GM18511 (cell line): ENCODE data around the gene PKP2.

Source experiments
- ATAC-seq: cut with Tn5 transposase; IDR thresholded peaks from one replicate; pipeline ENCODE4 v1.9.1; 2021; ENCODE audit warnings: mild to moderate bottlenecking, moderate library complexity; ENCODE audit not compliant: unreplicated experiment

PKP2 gene

GRCh38 chr12:32819424-32819823 lies 77.2 kb downstream of the PKP2 start:
- ATAC-seq = no peak

DNA sequence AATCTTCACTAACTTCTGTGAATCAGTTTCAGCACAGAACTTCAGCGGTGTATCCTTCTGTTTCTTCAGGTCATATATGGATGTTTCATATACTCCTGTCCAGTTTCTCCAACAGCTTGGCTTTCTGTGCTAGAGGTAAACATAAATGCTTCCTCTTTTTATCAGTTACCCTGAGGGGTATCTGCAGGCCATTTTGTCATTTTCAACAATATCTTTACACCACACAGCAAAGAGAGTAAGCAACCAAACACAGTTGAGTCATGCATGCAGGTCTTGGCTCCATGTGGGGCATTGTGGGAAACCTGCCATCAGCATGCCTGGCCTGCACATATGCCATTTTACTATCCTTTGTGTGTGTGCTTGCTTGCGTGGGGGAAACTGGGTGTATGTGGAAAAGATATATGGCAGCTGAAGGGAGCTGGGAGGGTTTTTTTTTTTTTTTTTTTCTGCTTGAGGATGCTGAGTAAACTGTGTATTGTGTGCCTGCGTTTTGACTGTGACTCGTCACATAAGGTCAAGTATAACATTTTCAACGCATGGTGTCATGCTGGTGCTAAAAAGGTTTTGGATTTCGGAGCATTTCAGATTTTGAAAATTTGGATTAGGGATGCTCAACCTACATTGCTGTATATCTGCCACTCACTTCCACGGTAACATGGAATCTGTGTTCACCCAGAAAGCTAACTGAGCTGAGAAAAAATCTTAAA lies 84.7 kb downstream of the PKP2 start:
- no peak for ATAC-seq

- no peak for ATAC-seq
These were observed 86.7 kb downstream of the PKP2 start for GRCh38 chr12:32809846-32810245.

GRCh38 chr12:32809196-32809595 lies 87.4 kb downstream of the PKP2 start:
- ATAC-seq = no peak

DNA sequence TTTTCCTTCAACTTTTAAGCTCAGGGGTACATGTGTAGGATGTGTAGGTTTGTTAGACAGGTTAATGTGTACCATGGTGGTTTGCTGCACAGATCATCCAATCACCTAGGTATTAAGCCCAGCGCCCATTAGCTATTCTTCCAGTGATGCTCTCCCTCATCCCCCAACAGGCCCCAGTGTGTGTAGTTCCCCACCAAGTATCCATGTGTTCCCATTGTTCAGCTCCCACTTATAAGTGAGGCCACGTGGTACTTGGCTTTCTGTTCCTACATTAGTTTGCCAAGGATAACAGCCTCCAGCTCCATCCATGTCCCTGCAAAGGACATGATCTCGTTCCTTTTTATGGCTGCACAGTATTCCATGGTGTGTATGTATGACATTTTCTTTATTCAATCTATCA lies 92.3 kb downstream of the PKP2 start:
- no peak for ATAC-seq

- no peak for ATAC-seq
These were observed 95.2 kb downstream of the PKP2 start for GRCh38 chr12:32801269-32801980.

- no peak for ATAC-seq
These were observed 102.3 kb downstream of the PKP2 start for GRCh38 chr12:32794281-32794680.

- no peak for ATAC-seq
These were observed 106.7 kb downstream of the PKP2 start for GRCh38 chr12:32789916-32790315.

- no peak for ATAC-seq
These were observed 107.1 kb downstream of the PKP2 start for GRCh38 chr12:32789446-32789845.

DNA sequence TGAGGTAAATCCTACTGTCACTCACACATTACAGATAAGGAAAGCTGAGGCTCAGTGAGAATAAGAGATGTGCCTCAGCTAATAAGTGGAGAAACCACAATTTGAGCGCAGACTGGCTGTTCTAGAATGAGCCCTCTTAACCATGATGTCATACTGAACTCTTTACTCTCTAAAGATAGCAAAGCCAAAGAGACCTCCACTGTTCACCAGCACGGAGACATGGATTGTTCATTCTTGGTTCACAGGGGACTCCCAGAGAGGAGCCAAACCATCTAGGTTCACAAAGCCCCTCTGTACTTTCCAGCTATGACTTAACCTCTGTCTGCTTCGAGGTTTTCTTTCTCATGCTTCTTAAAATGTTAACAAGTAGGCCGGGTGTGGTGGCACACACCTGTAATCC lies 108.2 kb downstream of the PKP2 start:
- no peak for ATAC-seq

- no peak for ATAC-seq
These were observed 111.0 kb downstream of the PKP2 start for GRCh38 chr12:32785557-32785956.

DNA sequence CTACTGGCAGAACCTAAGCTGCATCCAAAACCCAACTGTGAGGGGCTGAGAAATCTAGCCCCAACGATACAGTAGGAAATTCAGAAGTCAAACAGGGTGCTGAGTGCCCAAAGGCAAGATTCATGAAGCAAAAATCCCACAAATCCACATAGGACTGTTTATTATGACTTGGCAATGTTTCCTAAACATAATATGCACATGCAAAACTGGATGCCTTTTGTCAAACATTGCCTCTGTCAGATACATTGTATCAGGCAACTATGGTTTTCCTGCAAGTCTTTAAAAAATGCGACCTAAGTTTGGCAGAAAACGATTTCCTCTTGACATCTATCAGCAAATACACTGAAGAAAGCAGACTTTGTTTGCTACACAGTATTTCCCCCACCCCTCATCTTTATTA lies 113.5 kb downstream of the PKP2 start:
- ATAC-seq = no peak

DNA sequence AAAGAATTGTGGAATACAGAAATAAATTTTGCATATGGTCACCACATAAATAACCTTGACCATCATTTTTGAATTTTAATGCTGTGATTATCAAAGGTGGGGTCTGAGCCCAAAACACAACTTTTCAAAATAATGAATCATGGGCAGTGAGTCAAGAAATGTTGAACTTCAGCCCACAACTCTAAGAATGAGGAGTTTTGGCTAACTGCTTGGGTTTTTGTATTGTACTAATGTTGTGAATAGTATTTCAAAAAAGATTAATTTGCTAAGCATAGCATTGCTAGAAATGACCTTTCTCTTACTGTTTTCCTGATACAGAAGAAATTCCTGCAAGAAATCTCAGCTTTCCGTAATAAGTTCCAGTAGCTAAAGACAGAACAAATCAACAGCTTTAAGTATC lies 116.5 kb downstream of the PKP2 start:
- no peak for ATAC-seq

GRCh38 chr12:32777691-32778175 lies 118.8 kb downstream of the PKP2 start:
- no peak for ATAC-seq

- ATAC-seq = no peak
These were observed 119.4 kb downstream of the PKP2 start for GRCh38 chr12:32777159-32777558.

DNA sequence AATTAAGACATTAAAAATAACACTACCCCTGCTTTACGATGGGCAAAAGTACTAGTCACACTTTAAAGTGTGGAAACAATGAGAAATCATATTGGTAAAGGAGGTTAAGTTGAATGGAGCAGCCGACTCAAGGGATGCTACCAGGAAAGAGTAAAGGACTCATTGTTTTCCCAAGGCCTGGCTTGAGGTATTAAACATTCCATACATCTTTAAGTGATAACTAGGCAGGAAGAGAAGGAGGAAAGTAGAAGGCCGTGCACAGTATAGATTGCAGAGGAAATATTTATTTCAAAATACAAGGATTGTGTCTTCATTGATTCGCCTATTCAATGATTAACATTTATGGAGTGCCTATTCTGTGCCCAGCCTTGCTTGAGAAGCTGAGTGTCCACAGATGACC lies 120.3 kb downstream of the PKP2 start:
- no peak for ATAC-seq

GRCh38 chr12:32773691-32774090 lies 122.9 kb downstream of the PKP2 start:
- no peak for ATAC-seq

- ATAC-seq = no peak
These were observed 126.4 kb downstream of the PKP2 start for GRCh38 chr12:32770141-32770540.

- no peak for ATAC-seq
These were observed 128.1 kb downstream of the PKP2 start for GRCh38 chr12:32768518-32768917.

GRCh38 chr12:32765906-32766305 lies 130.7 kb downstream of the PKP2 start:
- no peak for ATAC-seq

DNA sequence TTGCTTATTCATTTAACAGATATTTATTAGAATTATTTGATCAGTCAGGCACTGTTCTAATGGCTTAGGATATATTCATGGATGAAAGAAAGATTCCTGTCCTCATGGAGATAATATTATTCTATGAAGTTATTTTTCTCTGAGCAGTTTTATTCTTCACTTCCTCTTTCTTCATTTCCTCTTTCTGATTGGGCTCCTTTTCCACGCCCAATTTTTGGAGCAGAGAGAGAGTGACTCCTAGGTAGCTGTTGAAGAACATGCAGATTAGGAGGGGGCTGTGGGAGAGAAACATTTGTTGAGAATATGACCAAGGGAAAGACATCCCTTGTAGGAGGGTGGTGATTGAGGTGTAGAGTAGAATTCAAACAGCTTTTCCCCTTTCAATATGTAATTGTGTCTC lies 134.9 kb downstream of the PKP2 start:
- ATAC-seq = peak; percentile 78

- ATAC-seq = no peak
These were observed 139.4 kb downstream of the PKP2 start for GRCh38 chr12:32757157-32757556.
